ENCODE data around the gene RBBP5. TPM values are rescaled to one million over a fixed set of nuclear protein-coding genes. Genes with fewer than 3 reads are reported as not detected.

Gene RBBP5
- polyA plus RNA-seq, 1 experiment = 16.0 TPM

DNA sequence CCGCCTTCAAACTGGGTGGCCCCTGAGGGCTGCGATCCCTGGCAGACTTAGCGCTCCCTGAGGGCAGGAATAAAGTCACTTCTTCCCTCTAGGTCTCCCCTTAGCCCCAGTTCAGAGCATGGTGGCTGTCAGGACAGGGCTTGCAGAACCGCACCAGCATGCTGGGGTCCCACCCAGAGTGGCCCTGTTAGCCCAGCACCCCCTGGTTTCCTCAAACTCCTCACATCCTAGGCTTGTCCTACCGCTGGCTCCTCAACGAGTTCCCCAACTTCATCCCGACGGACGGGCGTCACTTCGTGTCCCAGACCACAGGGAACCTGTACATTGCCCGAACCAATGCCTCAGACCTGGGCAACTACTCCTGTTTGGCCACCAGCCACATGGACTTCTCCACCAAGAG is 62.9 kb downstream of the RBBP5 start:
- no peaks in the 10 kb centered on the region for H3K9me3 ChIP-seq (ENCODE audit: control insufficient read depth, insufficient read depth, low read length)
- TF ChIP-seq, protein P1, sequence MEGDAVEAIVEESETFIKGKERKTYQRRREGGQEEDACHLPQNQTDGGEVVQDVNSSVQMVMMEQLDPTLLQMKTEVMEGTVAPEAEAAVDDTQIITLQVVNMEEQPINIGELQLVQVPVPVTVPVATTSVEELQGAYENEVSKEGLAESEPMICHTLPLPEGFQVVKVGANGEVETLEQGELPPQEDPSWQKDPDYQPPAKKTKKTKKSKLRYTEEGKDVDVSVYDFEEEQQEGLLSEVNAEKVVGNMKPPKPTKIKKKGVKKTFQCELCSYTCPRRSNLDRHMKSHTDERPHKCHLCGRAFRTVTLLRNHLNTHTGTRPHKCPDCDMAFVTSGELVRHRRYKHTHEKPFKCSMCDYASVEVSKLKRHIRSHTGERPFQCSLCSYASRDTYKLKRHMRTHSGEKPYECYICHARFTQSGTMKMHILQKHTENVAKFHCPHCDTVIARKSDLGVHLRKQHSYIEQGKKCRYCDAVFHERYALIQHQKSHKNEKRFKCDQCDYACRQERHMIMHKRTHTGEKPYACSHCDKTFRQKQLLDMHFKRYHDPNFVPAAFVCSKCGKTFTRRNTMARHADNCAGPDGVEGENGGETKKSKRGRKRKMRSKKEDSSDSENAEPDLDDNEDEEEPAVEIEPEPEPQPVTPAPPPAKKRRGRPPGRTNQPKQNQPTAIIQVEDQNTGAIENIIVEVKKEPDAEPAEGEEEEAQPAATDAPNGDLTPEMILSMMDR (IDR thresholded peaks at IDR 0.05; ENCODE audit: low read depth, low read length) = no peak
- no peak overlapping the region for H3K4me3 ChIP-seq (ENCODE audit: low read depth, low read length)
- no peak for DNase-seq (ENCODE audit: low read depth, low spot score)
- ChIA-PET POLR2A (no interaction called here), CTCF (interaction anchor here (0.6 kb wide), 1 partner anchor 339 kb away, joined by 3 read pairs; no protein-coding TSS in a partner anchor)
- no peak overlapping the region for H3K27ac ChIP-seq (ENCODE audit: low read depth, low read length)
- peaks cover 21% of the 10 kb centered on the region for H3K27me3 ChIP-seq (ENCODE audit: control insufficient read depth, insufficient read depth, low read length)

DNA sequence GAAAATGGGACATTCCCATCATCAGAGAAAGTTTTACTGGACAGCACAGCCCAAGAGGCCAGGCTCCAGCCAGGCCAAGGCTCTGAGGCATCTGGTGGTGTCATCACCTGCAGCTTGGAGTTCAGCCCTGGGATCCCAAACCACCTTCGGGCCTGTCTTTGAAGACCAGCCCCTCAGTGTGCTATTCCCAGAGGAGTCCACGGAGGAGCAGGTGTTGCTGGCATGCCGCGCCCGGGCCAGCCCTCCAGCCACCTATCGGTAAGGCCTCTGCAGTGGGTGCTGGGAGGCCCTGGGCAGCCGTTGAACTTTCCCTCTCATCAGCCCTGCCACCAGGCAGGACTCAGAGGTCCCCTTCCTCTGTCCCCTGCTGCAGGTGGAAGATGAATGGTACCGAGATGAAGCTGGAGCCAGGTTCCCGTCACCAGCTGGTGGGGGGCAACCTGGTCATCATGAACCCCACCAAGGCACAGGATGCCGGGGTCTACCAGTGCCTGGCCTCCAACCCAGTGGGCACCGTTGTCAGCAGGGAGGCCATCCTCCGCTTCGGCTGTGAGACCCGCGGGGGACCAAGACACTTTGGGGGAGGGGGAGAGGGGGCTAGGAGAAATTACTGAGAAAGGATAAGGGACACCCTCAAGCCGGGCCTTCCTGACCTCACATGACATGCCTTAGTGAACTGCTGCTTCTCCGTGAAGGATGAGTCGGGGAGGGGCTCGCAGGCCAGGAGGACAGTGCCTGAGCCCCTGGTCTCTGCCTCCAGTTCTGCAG is 63.8 kb downstream of the RBBP5 start:
- DNase-seq (ENCODE audit: low read depth, low spot score) = no peak
- Histone ChIP-seq H3K27me3 (ENCODE audit: control insufficient read depth, insufficient read depth, low read length) (peaks cover 24% of the 10 kb centered on the region), H3K9me3 (ENCODE audit: control insufficient read depth, insufficient read depth, low read length) (no peaks in the 10 kb centered on the region), H3K27ac (ENCODE audit: low read depth, low read length) (no peak overlapping the region), H3K4me3 (ENCODE audit: low read depth, low read length) (no peak overlapping the region)
- ChIA-PET POLR2A (no interaction called here), CTCF (no interaction called here)
- TF ChIP-seq, protein P1 (IDR thresholded peaks at IDR 0.05; ENCODE audit: low read depth, low read length) = no peak

DNA sequence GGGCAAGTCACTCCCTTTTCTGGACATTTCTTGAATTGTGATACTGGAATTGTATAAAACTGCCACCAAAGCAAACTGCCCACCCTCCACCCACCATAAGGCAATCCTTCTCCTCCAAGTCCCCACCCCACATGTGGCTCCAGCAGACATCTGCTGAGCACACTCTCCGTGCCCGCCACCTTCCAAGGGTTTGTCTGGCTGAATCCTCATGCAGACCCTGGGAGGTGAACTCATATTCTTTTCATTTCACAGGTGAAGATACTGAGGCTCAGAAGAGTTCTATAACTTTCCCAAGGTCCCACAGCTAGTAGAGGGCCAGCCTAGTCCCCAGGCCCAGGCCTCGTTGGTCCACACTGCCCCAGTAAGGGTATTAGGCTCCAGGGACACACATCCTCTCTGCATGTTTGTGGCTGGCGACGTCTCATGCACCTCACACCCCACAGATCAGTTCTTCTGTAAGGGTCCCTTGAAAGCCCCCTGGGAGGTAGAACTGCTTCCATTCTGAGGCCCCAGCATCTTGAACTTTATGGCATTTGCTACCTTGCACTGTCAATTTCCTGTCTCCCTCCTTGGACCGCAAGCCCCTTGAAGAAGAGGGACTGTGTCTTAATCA is 64.7 kb downstream of the RBBP5 start:
- ChIA-PET CTCF (no interaction called here), POLR2A (no interaction called here)
- no peak for DNase-seq (ENCODE audit: low read depth, low spot score)
- no peak overlapping the region for H3K27ac ChIP-seq (ENCODE audit: low read depth, low read length)
- peaks cover 30% of the 10 kb centered on the region for H3K27me3 ChIP-seq (ENCODE audit: control insufficient read depth, insufficient read depth, low read length)
- no peaks in the 10 kb centered on the region for H3K9me3 ChIP-seq (ENCODE audit: control insufficient read depth, insufficient read depth, low read length)
- no peak overlapping the region for H3K4me3 ChIP-seq (ENCODE audit: low read depth, low read length)
- TF ChIP-seq, protein P1 (IDR thresholded peaks at IDR 0.05; ENCODE audit: low read depth, low read length) = no peak

DNA sequence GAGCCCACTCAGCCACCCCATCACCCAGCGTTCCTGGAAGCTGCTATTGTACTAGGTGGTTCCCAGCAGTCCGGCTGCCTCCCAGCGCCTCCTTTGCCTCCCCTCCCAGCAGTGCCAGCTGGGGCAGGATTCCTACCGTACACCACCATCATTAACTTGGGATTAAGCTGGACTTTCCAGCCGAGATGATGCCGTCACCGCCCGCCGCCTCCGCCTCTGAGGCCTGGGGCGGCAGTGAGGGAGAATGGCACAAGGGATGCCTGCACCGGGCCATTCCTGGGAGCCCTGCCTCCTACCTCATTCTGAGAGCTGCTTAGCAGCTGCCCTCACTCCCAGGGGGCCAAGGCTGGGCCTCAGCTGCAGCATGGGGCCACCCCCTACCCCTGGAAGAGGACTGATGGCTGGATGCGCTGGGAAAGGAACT is 65.6 kb downstream of the RBBP5 start:
- DNase-seq (ENCODE audit: low read depth, low spot score) = no peak
- Histone ChIP-seq H3K27ac (ENCODE audit: low read depth, low read length) (no peak overlapping the region), H3K27me3 (ENCODE audit: control insufficient read depth, insufficient read depth, low read length) (peaks cover 37% of the 10 kb centered on the region), H3K4me3 (ENCODE audit: low read depth, low read length) (no peak overlapping the region), H3K9me3 (ENCODE audit: control insufficient read depth, insufficient read depth, low read length) (no peaks in the 10 kb centered on the region)
- ChIA-PET CTCF (no interaction called here), POLR2A (no interaction called here)
- TF ChIP-seq, protein P1 (IDR thresholded peaks at IDR 0.05; ENCODE audit: low read depth, low read length) = no peak

DNA sequence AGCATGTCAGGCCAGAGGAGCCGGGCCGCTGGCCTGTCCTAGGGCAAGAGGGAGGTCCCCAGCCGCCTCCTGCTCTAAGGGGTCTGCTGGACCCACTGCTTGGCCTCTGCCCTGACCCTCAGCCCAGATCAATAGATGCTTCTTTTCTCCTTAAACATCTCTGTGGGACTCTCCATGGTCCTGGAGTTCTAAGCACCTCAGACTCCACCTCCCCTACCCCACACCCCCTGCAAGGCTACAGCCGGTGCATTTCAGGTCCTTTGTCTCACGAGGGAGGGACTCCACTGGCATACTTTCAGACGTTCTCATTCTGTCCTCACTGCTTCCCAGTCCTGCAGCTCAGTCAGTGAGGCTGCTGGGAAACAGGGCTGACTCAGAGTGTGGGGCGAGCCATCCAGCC is 67.8 kb downstream of the RBBP5 start:
- Histone ChIP-seq H3K27ac (ENCODE audit: low read depth, low read length) (no peak overlapping the region), H3K9me3 (ENCODE audit: control insufficient read depth, insufficient read depth, low read length) (no peaks in the 10 kb centered on the region), H3K4me3 (ENCODE audit: low read depth, low read length) (no peak overlapping the region), H3K27me3 (ENCODE audit: control insufficient read depth, insufficient read depth, low read length) (peaks cover 42% of the 10 kb centered on the region)
- DNase-seq (ENCODE audit: low read depth, low spot score) = no peak
- CTCF ChIA-PET = interaction anchor here (4.8 kb wide), 1 partner anchor 8 kb away, joined by 35 read pairs; no protein-coding TSS in a partner anchor
- TF ChIP-seq, protein P1 (IDR thresholded peaks at IDR 0.05; ENCODE audit: low read depth, low read length) = no peak
- POLR2A ChIA-PET = no interaction called here
